GM21723 (cell line): ENCODE measurements around the gene FOXRED1.

Experiments
- ATAC-seq: cut with Tn5 transposase; IDR thresholded peaks from one replicate; pipeline ENCODE4 v1.9.1; 2021; ENCODE audit warnings: mild to moderate bottlenecking, moderate library complexity; ENCODE audit not compliant: unreplicated experiment

Gene FOXRED1

GRCh38 chr11:126310200-126310991 is 41.4 kb downstream of the FOXRED1 start:
- peak; percentile 50 for ATAC-seq

GRCh38 chr11:126310992-126311310 is 42.0 kb downstream of the FOXRED1 start:
- ATAC-seq, result no peak

DNA sequence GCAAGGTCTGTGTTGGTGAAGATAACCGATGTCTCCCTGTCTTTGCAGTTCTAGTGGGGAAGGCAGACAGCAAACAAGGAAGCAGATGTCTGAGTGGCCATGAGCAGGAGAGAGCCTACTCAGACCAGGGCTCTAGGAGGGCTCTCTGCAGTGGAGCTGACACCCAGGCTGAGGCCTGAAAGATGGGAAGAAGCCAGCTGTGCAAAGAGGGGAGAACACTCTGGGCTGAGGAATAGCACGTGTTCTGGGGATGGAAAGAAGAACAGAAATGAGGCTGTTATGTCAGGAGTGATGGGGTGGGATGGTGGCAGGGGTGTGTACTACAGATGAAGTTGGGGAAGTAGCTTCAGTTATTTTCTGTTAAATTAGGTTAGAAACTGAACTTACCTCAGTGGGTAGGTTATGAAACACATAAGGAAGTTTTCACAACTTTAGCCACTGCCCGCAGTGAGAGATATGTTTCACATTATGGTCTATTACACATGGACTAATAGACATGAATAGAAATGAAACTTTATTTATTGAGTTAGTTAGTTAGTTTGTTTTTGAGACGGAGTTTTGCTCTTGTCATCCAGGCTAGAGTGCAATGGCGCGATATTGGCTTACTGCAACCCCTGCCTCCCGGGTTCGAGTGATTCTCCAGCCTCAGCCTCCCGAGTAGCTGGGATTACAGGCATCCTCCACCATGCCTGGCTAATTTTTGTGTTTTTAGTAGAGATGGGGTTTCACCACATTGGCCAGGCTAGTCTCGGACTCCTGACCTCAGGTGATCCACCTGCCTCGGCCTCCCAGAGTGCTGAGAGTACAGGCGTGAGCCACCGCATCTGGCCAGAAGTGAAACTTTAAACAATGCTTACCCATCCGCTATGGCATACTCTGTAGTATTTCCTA is 42.7 kb downstream of the FOXRED1 start:
- ATAC-seq, result peak; percentile 76

DNA sequence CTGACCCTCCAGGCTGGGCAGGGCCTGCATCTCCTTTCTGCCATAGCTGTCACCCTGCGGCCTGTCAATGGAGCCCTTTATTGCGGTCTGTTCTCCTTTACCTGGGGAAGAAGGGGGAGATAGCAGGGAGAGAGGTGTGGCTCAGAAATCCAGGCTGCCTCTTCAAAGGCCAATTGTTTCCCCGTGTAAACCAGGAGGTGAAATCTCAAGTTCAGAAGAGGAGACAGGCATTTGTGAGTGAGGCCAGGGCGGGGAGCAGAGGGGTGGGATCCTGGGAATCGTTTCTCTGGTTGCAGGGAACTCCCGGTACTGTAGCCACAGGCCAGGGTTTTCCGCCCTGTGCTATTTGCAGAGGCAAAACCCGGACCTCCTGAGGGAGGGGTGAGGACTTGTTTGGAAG is 44.0 kb downstream of the FOXRED1 start:
- ATAC-seq, result no peak

- ATAC-seq, result no peak
Observed at GRCh38 chr11:126313826-126314225, 44.9 kb downstream of the FOXRED1 start.

DNA sequence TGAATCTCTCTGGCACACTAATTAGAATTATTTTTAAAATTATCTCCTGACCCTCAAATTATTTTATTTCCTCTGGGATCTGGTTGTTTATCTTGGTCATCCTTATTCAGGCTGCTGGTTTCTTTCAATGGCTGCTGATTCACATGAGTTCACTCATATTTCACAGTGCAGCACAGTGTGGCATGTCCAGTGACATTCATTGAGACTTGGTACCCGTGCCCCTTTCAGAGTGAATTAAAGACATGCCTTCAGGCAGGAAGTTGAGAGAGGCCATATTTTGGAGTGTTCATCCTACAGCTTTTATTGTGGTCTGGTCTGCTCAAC is 48.4 kb downstream of the FOXRED1 start:
- no peak for ATAC-seq

DNA sequence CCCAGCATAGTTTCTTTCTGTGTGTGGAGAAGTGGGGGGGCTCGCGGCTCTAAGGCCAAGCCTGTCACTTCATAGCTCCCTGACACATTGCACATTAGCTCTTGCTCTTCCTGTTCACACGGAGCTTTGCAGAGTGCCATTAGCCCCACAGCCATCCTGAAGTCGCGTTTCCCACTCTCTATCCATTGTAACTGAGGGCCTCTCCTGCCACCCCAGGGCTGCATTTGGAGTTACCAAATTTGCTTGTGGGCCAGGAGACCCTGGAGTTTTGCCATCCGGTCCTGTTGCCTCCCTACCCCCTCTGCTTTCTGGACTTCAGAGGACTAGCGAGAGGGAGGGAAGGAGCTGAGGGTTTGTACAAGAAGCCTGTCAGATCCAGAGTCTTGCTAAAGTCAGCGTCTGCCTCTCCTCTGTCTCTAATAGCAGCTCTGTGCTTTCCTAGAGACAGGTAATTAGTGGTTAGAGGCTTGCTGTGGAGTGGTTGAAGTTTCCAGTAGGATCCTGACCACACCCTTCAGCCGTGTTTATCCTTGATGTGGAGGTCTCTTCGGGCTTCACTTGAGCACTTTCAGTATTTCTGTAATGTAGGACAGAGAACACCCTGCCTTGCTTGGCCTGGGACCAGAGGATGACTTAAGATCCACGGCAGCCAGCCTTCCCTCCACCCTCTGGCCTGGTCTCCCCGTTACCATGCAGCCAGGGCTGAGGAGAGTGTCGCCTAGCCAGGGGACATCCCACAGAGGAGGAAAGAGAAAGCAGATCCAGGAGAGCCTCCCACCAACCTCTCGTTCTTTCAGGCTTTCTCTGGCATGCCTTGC is 49.0 kb downstream of the FOXRED1 start:
- ATAC-seq, result peak; percentile 41

- ATAC-seq, result peak; percentile 94
Observed at GRCh38 chr11:126318574-126319373, 49.8 kb downstream of the FOXRED1 start.

DNA sequence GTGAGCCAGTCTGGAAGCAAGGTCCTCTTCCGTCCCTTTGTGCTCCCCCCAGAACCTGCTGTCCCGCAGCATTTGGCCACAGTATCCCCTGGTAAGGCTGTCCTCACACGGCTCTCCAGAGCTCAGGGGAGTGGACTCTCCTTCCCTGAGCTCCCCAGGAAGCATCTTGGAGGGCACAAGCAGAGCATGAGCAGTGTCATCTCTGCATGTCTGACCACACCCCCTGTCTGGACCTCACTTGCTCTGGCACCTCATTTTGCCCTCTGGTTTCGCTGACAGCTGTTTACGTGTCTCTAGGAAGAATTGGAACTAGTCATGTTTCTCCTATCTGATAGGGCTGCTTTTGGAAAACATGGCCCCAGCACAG is 50.4 kb downstream of the FOXRED1 start:
- no peak for ATAC-seq

DNA sequence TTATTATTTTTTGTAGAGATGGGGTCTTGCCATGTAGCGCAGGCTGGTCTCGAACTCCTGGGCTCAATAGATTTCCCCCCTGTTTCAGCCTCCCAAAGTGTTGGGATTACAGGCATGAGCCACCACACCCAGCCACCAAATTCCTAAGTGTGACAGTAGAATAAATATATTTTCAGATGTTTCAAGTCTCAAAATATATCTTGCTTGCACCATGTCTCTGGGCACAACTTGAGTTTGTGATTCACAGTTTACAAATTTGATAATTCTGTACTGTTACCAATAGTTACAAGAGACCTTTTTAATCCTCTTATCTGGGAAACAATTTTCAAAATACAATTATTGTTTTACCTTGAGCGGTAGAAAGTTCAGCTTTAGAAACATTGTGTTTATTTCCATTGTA is 54.0 kb downstream of the FOXRED1 start:
- no peak for ATAC-seq

- ATAC-seq, result no peak
Observed at GRCh38 chr11:126327281-126328000, 58.5 kb downstream of the FOXRED1 start.
